Endothelial cell of umbilical vein (primary cell): ENCODE measurements around the gene LRFN2. TPM values are rescaled to one million over a fixed set of nuclear protein-coding genes. Genes with fewer than 3 reads are reported as not detected.

ENCODE experiments used
- BruUV-seq: library from RNA; stranded (reverse); fragments of 400-500 nt; replicated peaks from 2 replicates; lab custom pipeline; 2021; lab: Mats Ljungman, UMichigan
- CTCF ChIA-PET: fragments of 300-600, 350-600 bp; sonication (Branson Sonifier 250); formaldehyde crosslinking; loops from one replicate; lab custom pipeline; 2021; ENCODE audit warnings: antibody characterized with exemption, inconsistent platforms; lab: Charles Lee
- POLR2A ChIA-PET: fragments of 300-600, 350-600 bp; sonication (Branson Sonifier 250); formaldehyde crosslinking; loops from one replicate; lab custom pipeline; 2021; ENCODE audit warnings: antibody characterized with exemption, inconsistent platforms; lab: Charles Lee
- DNase-seq: peaks from one replicate; pipeline ENCODE4 v3.0.0-alpha.2; 2011; ENCODE audit warnings: low read depth, low spot score
- FAIRE-seq: peaks from 2 replicates; lab custom pipeline; 2011; peaks lifted over from hg19 to GRCh38; lab: Jason Lieb, UNC
- H2AFZ ChIP-seq: 2 replicates; pipeline ENCODE4 v1.6.0; 2012; ENCODE audit warnings: low read depth, low read length, control low read depth, inconsistent platforms
- H3K27ac ChIP-seq: 2 replicates; pipeline ENCODE4 v1.5.1; 2011; ENCODE audit warnings: low read depth, mild to moderate bottlenecking, control low read depth, low read length, moderate library complexity; ENCODE audit not compliant: insufficient read depth
- H3K27me3 ChIP-seq, 2 experiments: 2 replicates each; pipeline versions ENCODE4 v1.6.0 to v1.6.1; 2011; ENCODE audit warnings: low read length in 2 of 2, mixed read lengths in 1 of 2; ENCODE audit not compliant: control insufficient read depth in 2 of 2, insufficient read depth in 2 of 2
- H3K36me3 ChIP-seq, 2 experiments: 2 replicates in 1 of 2; 3 replicates in 1 of 2; pipeline ENCODE4 v1.5.1; 2011; ENCODE audit warnings: low read length in 2 of 2, mild to moderate bottlenecking in 1 of 2, moderate library complexity in 1 of 2; ENCODE audit not compliant: control insufficient read depth in 2 of 2, insufficient read depth in 2 of 2; ENCODE audit errors: extremely low read depth in 1 of 2
- H3K4me1 ChIP-seq: 3 replicates; pipeline ENCODE4 v1.5.1; 2011; ENCODE audit warnings: mild to moderate bottlenecking, low read length; ENCODE audit not compliant: control insufficient read depth, insufficient read depth; ENCODE audit errors: extremely low read depth
- H3K4me2 ChIP-seq: 2 replicates; pipeline ENCODE4 v1.6.1; 2011; ENCODE audit warnings: low read length, control low read depth, mixed read lengths; ENCODE audit not compliant: insufficient read depth
- H3K4me3 ChIP-seq, 3 experiments: fragments of 200-600 bp in 1 of 3; sonication (generic), shearing (Covaris generic) in 1 of 3; replicated peaks in 1 of 3; 2 replicates each; pipeline ENCODE4 v1.5.1; 2011 to 2016; ENCODE audit warnings: control low read depth in 3 of 3, low read length in 3 of 3, mild to moderate bottlenecking in 2 of 3, inconsistent platforms in 1 of 3, low read depth in 1 of 3, moderate library complexity in 1 of 3; ENCODE audit not compliant: insufficient read depth in 1 of 3
- H3K79me2 ChIP-seq: 2 replicates; pipeline ENCODE4 v1.6.0; 2012; ENCODE audit warnings: low read length, inconsistent platforms; ENCODE audit not compliant: control insufficient read depth, insufficient read depth
- H3K9ac ChIP-seq: replicated peaks from 2 replicates; pipeline ENCODE3; 2011; ENCODE audit warnings: low read length, control low read depth; ENCODE audit not compliant: insufficient read depth; ENCODE audit errors: extremely low read depth
- H3K9me1 ChIP-seq: replicated peaks from 3 replicates; pipeline ENCODE4 v1.6.0; 2011; ENCODE audit warnings: mild to moderate bottlenecking, low read length; ENCODE audit not compliant: control insufficient read depth, insufficient read depth; ENCODE audit errors: extremely low read depth
- H3K9me3 ChIP-seq: replicated peaks from 2 replicates; pipeline ENCODE4 v1.5.1; 2012; ENCODE audit warnings: low read length, inconsistent platforms; ENCODE audit not compliant: control insufficient read depth, insufficient read depth
- H4K20me1 ChIP-seq: replicated peaks from 2 replicates; pipeline ENCODE3; 2011; ENCODE audit warnings: mild to moderate bottlenecking, low read length; ENCODE audit not compliant: control insufficient read depth, insufficient read depth; ENCODE audit errors: extremely low read depth
- EZH2 ChIP-seq: IDR thresholded peaks from 2 replicates; pipeline ENCODE4 v1.6.1; 2012; ENCODE audit warnings: borderline replicate concordance, low read depth, mild to moderate bottlenecking, moderate library complexity, low read length, inconsistent platforms; ENCODE audit not compliant: severe bottlenecking
- FOS ChIP-seq: IDR thresholded peaks from 2 replicates; pipeline ENCODE4 v1.6.1; 2011; ENCODE audit warnings: mild to moderate bottlenecking, low read length, moderate library complexity, borderline replicate concordance; ENCODE audit not compliant: insufficient read depth
- GATA2 ChIP-seq: IDR thresholded peaks from 2 replicates; pipeline ENCODE4 v1.7.0; 2011; ENCODE audit warnings: low read depth, mild to moderate bottlenecking, moderate library complexity, mixed read lengths, low read length; ENCODE audit not compliant: insufficient read length, insufficient read depth
- JUN ChIP-seq: IDR thresholded peaks from 2 replicates; pipeline ENCODE4 v1.6.1; 2011; ENCODE audit warnings: borderline replicate concordance, low read depth; ENCODE audit not compliant: insufficient read length, insufficient read depth
- MYC ChIP-seq: IDR thresholded peaks from one replicate; pipeline ENCODE4 v1.6.1; 2011; ENCODE audit warnings: mild to moderate bottlenecking, low read depth, low read length
- POLR2A ChIP-seq: IDR thresholded peaks from 2 replicates; pipeline ENCODE4 v1.6.1; 2012; ENCODE audit warnings: low read depth, mild to moderate bottlenecking, control low read depth, low read length
- POLR2AphosphoS5 ChIP-seq: IDR thresholded peaks from 2 replicates; pipeline ENCODE4 v1.6.1; 2012; ENCODE audit warnings: low read depth, mild to moderate bottlenecking, control low read depth, low read length, moderate library complexity; ENCODE audit not compliant: insufficient read depth
- dilution Hi-C: fragments of 300-500 bp; cut with MboI; formaldehyde crosslinking; loops from one replicate; pipeline ENCODE4 v1.15.0; 2019; ENCODE audit warnings: low sequenced_read_pairs; ENCODE audit not compliant: extremely low pct_ligation_motif_present
- intact Hi-C: fragments of 100-400 bp; cut with micrococcal nuclease; formaldehyde crosslinking; loops from one replicate; pipeline ENCODE4 v1.10.0; 2022
- polyA plus RNA-seq, 4 experiments: library from polyadenylated mRNA; depleted of rRNA in 3 of 4; stranded (reverse) in 3 of 4; unstranded in 1 of 4; fragments of >200 nt; gene quantifications; 2 replicates each; pipeline versions ENCODE4 v1.2.1 to v1.2.3, GENCODE V29; 2011 to 2012; ENCODE audit warnings: missing spikeins in 1 of 4
- total RNA-seq: library from RNA; stranded (reverse); gene quantifications from 2 replicates; pipeline ENCODE4 v1.2.3, GENCODE V29; 2021
- TF ChIP-seq, protein P1 (sequence below), 2 donors: IDR thresholded peaks; 1 replicate in 1 of 2; 2 replicates in 1 of 2; pipeline ENCODE4 v1.5.1; 2011; ENCODE audit warnings: low read length in 2 of 2, mild to moderate bottlenecking in 2 of 2, moderate library complexity in 2 of 2, control low read depth in 1 of 2, inconsistent platforms in 1 of 2, low read depth in 1 of 2; ENCODE audit not compliant: insufficient read depth in 1 of 2; ENCODE audit errors: extremely low read depth in 1 of 2
- TF ChIP-seq, protein P2 (sequence below): IDR thresholded peaks from 2 replicates; pipeline ENCODE4 v1.6.1; 2011; ENCODE audit not compliant: insufficient read depth, insufficient read length

Gene LRFN2
- total and polyA plus RNA-seq, 2 donors (not counting 3 experiments of a cell fraction or from before 2014, with no cell fraction given), result not detected

DNA sequence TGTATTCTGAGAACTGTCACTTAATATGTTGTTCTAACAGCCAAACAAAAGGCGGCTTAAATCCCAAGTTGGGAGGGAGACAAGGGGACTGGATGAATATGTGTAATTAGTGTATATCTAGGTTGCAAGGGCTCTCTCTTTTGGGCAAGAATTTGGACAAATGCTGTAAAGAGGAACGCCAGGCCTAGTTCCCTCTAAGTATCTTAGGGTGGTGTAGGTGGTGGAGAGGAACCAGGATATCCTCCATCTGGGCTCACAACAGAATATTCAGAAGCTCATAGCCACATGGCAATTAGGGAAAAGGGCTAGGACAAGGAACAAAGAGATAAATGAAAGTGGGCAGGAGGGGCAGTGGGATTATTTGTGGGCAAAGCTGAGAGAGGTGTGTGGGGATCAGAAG is 149.5 kb downstream of the LRFN2 start:
- no peak overlapping the region for H3K27ac ChIP-seq
- no peaks in the 10 kb centered on the region for H3K9me1 ChIP-seq
- POLR2A ChIA-PET, result no interaction called here
- H3K9me3 ChIP-seq, result no peaks in the 10 kb centered on the region
- H3K79me2 ChIP-seq, result no peaks in the 10 kb centered on the region
- TF ChIP-seq MYC (no peak), JUN (no peak), GATA2 (no peak), POLR2AphosphoS5 (no peak), FOS (no peak), EZH2 (no peak), POLR2A (no peak)
- TF ChIP-seq, protein P1, sequence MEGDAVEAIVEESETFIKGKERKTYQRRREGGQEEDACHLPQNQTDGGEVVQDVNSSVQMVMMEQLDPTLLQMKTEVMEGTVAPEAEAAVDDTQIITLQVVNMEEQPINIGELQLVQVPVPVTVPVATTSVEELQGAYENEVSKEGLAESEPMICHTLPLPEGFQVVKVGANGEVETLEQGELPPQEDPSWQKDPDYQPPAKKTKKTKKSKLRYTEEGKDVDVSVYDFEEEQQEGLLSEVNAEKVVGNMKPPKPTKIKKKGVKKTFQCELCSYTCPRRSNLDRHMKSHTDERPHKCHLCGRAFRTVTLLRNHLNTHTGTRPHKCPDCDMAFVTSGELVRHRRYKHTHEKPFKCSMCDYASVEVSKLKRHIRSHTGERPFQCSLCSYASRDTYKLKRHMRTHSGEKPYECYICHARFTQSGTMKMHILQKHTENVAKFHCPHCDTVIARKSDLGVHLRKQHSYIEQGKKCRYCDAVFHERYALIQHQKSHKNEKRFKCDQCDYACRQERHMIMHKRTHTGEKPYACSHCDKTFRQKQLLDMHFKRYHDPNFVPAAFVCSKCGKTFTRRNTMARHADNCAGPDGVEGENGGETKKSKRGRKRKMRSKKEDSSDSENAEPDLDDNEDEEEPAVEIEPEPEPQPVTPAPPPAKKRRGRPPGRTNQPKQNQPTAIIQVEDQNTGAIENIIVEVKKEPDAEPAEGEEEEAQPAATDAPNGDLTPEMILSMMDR (IDR thresholded peaks at IDR 0.05; ENCODE audit: extremely low read depth in 1 of 2, insufficient read depth in 1 of 2, low read depth in 1 of 2, low read length in 2 of 2), result no peak
- TF ChIP-seq, protein P2, sequence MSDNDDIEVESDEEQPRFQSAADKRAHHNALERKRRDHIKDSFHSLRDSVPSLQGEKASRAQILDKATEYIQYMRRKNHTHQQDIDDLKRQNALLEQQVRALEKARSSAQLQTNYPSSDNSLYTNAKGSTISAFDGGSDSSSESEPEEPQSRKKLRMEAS, result no peak
- no peaks in the 10 kb centered on the region for H3K36me3 ChIP-seq
- DNase-seq (no peak), FAIRE-seq (no peak)
- dilution Hi-C loops, result no loop called here
- no peaks in the 10 kb centered on the region for H3K4me1 ChIP-seq
- H3K4me3 ChIP-seq, result no peak overlapping the region
- no peak overlapping the region for H3K4me2 ChIP-seq
- no peaks in the 10 kb centered on the region for H4K20me1 ChIP-seq
- no TSS peak for BruUV-seq
- intact Hi-C loops, result no loop called here
- H2AFZ ChIP-seq, result no peak overlapping the region
- no peak overlapping the region for H3K9ac ChIP-seq
- no peaks in the 10 kb centered on the region for H3K27me3 ChIP-seq
- CTCF ChIA-PET, result no interaction called here
